Tibial nerve (tissue), 4 donors: ENCODE data around the gene RXRG.

ENCODE experiments used
- EP300 ChIP-seq, 2 donors: sonication (generic); formaldehyde crosslinking; IDR thresholded peaks; one replicate each; pipeline ENCODE4 v1.6.1; 2017; ENCODE audit warnings: antibody characterized with exemption in 2 of 2, mild to moderate bottlenecking in 1 of 2
- POLR2A ChIP-seq, 2 donors: fragments of 450-650 bp; IDR thresholded peaks; one replicate each; pipeline ENCODE4 v1.6.1; 2017; ENCODE audit warnings: antibody characterized with exemption in 2 of 2, mild to moderate bottlenecking in 2 of 2, moderate library complexity in 2 of 2
- TF ChIP-seq, protein P1 (sequence below), 5 experiments: fragments of 200-600 bp in 3 of 5; fragments of 450-650 bp in 2 of 5; sonication (generic) in 3 of 5; IDR thresholded peaks; one replicate each; pipeline ENCODE4 v1.5.1; 2016 to 2019; ENCODE audit warnings: antibody characterized with exemption in 5 of 5, mild to moderate bottlenecking in 3 of 5, moderate library complexity in 2 of 5

DNA sequence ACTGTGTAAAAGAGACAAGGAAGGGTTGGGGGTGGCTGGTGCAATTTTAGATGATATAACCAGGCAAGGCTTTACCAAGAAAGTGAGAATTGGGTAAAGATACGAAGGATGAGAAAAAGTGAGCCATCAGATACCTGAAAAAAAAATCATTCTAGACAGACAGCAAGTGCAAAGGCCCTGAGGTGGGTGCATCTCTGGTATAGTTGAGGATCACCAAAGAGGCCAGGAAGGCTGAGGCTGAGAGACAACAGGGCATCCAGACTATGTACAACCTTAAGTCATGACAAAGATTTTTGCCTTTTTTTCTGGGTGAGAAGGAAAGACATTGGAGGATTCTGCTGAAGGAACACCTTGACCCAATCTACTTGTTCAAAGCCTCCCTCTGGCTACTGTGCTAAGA lies 29.9 kb downstream of the RXRG start:
- TF ChIP-seq, protein P1, sequence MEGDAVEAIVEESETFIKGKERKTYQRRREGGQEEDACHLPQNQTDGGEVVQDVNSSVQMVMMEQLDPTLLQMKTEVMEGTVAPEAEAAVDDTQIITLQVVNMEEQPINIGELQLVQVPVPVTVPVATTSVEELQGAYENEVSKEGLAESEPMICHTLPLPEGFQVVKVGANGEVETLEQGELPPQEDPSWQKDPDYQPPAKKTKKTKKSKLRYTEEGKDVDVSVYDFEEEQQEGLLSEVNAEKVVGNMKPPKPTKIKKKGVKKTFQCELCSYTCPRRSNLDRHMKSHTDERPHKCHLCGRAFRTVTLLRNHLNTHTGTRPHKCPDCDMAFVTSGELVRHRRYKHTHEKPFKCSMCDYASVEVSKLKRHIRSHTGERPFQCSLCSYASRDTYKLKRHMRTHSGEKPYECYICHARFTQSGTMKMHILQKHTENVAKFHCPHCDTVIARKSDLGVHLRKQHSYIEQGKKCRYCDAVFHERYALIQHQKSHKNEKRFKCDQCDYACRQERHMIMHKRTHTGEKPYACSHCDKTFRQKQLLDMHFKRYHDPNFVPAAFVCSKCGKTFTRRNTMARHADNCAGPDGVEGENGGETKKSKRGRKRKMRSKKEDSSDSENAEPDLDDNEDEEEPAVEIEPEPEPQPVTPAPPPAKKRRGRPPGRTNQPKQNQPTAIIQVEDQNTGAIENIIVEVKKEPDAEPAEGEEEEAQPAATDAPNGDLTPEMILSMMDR (IDR thresholded peaks at IDR 0.05) = no peak
- TF ChIP-seq POLR2A (IDR thresholded peaks at IDR 0.05) (no peak), EP300 (IDR thresholded peaks at IDR 0.05) (no peak)
